T-helper 22 cell (primary cell): ENCODE data around the gene CD247.

Experiments
- DNase-seq: peaks from one replicate; pipeline ENCODE4 v3.0.0-alpha.2; 2020; ENCODE audit warnings: low read depth

Gene CD247

GRCh38 chr1:167412920-167413319 lies 105.4 kb downstream of the CD247 start:
- no peak for DNase-seq

GRCh38 chr1:167412072-167412471 lies 106.3 kb downstream of the CD247 start:
- DNase-seq: no peak

GRCh38 chr1:167409183-167409582 lies 109.1 kb downstream of the CD247 start:
- no peak for DNase-seq

GRCh38 chr1:167408355-167408754 lies 110.0 kb downstream of the CD247 start:
- DNase-seq: no peak

GRCh38 chr1:167404908-167405307 lies 113.4 kb downstream of the CD247 start:
- no peak for DNase-seq

- no peak for DNase-seq
Observed at GRCh38 chr1:167404161-167404888, 114.0 kb downstream of the CD247 start.

- DNase-seq: peak; percentile 14
Observed at GRCh38 chr1:167401260-167401873, 117.0 kb downstream of the CD247 start.

- no peak for DNase-seq
Observed at GRCh38 chr1:167400359-167400953, 117.9 kb downstream of the CD247 start.

- no peak for DNase-seq
Observed at GRCh38 chr1:167392200-167392696, 126.1 kb downstream of the CD247 start.

- DNase-seq: no peak
Observed at GRCh38 chr1:167388976-167389375, 129.4 kb downstream of the CD247 start.

- DNase-seq: no peak
Observed at GRCh38 chr1:167387251-167387910, 130.9 kb downstream of the CD247 start.
